Measurements from ENCODE around the gene DYNLRB1.
A peak's percentile ranks its signal among the peaks of the same experiment; 100 is the strongest.
"Not testable (repeated sequence)": the region's sequence is repeated elsewhere in the genome, so short reads cannot be mapped to it uniquely, and the experiment has no call there.

The DYNLRB1 gene

GRCh38 chr20:34512266-34512954 is 3.8 kb upstream of the DYNLRB1 start:
- DNase-seq: no peak

DNA sequence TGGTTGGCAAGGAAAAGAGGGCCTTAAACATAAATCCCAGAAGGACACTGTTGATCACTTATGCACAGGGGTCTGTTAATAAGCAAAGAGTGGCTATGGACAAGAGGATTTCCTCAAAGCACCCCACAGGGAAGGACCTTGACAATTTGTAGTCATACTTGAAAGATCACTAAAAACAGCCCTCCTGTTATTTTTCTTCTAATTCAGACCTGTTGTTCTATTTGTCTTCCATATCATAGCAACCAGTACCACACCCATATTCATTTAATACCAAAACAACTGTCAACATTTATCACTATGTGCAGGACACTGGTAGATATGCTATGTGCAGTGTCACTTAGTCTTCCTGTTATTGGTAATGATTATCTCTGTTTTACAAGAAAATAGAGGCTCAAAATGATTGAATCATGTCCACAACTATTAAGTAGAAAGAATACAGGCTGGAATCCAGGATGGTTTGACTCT is 3.2 kb upstream of the DYNLRB1 start:
- no peak for DNase-seq

DNA sequence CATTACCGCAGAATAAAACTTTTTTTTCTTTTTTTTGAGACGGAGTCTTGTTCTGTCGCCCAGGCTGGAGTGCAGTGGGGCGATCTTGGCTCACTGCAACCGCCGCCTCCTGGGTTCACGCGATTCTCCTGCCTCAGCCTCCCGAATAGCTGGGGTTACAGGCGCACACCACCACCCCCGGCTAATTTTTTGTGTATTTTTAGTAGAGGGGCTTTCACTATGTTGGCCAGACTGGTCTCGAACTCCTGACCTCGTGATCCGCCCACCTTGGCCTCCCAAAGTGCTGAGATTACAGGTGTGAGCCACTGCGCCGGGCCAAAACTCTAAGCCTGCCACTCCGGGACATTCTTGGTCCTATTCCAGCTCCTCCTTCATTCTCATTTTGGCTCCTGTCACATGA is 2.2 kb upstream of the DYNLRB1 start:
- not testable (repeated sequence) for DNase-seq

GRCh38 chr20:34514897-34515483 is 1.2 kb upstream of the DYNLRB1 start:
- DNase-seq: no peak

GRCh38 chr20:34515484-34516246 is 557 bp upstream of the DYNLRB1 start:
- DNase-seq: peak; percentile 69

- no peak for DNase-seq
Observed at GRCh38 chr20:34517114-34517505, 888 bp downstream of the DYNLRB1 start.

DNA sequence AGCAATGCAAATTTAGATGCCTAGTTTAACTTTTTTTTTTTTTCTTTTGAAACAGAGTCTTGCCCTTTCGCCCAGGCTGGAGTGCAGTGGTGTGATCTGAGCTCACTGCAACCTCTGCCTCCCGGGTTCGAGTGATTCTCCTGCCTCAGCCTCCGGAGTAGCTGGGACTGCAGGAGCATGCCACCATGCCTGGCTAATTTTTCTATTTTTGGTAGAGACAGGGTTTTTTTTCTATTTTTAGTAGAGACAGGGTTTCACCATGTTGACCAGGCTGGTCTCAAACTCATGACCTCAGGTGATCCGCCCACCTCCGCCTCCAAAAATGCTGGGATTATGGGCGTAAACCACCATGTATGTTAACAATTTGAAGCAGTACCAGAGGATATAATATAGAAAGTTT is 2.6 kb downstream of the DYNLRB1 start:
- DNase-seq: not testable (repeated sequence)

DNA sequence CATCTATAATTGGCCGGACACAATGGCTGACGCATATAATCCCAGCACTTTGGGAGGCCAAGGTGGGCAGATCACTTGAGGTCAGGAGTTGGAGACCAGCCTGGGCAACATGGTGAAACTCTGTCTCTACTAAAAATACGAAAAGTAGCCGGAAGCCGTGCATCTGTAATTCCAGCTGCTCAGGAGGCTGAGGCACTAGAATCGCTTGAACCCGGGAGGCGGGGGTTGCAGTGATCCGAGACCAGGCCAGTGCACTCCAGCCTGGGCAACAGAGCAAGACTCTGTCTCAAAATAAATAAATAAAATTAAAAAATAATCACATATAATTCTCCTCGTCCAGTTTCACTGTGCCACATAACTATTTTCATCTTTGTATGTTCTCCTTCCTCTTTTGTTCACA is 3.6 kb downstream of the DYNLRB1 start:
- not testable (repeated sequence) for DNase-seq

DNA sequence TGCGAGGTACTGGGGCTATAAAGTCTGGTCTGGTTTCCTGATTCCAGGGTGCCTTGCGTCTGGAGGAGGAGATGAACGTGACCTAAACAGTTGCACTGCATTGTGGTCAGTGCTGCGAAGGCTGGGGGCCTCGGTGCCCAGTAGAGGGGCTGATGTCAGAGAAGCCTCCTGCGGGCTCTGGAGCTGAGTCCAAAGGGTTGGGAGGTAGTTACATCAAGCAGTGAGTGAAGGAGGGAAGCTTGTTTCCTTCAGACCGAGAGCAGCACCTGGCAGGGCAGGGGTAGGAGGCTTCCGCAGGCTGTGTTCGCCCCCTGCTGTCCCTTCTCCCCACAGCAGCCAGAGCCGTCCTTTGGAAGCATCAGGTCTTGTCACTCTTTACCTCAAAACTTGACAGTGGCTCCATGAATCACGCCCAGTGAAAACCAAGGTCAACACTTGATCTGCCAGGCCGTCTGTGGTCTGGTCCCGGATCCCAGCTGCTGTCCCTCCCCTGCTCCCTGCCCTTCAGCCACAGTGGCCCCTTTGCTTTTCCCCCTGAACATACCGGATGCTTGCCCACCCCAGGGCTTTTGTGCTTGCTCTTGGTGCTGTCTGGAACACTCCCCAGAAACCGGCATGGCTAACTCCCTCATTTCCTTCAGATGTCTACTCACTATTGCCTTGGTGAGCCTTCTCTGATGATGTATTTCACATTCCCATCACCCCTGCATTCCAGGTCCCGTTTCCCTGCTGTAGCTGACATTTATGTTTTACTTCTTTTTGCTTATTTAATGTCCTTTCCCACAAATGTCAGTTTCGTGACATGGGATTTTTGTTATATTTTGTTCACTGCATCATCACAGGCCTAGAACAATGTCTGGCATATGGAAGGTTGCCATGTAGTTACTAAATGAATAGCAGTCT is 7.0 kb downstream of the DYNLRB1 start:
- DNase-seq: peak; percentile 20

- DNase-seq: no peak
Observed at GRCh38 chr20:34524426-34524825, 8.2 kb downstream of the DYNLRB1 start.

- DNase-seq: no peak
Observed at GRCh38 chr20:34525342-34525708, 9.1 kb downstream of the DYNLRB1 start.

GRCh38 chr20:34525709-34526416 is 9.6 kb downstream of the DYNLRB1 start:
- DNase-seq: no peak

DNA sequence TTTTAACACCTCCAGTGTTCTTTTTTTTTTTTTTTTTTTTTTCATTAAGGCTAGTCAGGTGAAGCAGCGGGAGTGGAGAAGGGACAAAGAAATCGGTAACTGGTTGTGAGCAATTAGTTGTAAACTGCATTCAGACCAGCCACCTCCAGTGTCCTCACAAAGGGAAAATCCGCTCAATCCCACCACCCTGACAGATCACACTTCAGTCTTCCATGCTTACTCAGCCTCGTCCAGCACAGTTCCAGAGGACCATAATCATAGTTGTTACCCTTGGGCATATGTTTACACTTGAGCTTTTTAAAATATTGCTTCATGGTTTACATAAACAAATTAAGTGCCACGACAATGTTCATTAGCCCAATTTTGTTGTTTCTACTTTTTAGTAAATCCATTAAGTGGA is 10.2 kb downstream of the DYNLRB1 start:
- DNase-seq: no peak

DNA sequence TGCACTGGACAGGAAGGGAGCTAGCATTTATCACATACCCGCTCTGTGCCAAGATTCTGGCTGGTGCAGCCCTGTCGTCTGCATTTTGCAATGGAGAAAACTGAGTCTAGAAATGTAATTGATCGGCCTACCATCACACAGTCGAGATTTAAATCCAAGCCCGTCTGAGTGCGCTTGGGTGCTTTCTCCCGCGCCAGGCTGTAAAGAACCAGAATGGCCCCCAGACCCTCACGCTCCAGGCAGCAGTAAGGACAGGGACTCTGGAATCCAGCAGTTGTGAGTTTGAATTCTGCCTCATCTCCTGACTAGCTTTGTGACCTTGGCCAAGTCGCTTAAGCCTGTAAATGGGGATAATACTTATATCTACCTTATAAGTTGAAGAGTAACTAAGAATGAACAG is 10.8 kb downstream of the DYNLRB1 start:
- no peak for DNase-seq

DNA sequence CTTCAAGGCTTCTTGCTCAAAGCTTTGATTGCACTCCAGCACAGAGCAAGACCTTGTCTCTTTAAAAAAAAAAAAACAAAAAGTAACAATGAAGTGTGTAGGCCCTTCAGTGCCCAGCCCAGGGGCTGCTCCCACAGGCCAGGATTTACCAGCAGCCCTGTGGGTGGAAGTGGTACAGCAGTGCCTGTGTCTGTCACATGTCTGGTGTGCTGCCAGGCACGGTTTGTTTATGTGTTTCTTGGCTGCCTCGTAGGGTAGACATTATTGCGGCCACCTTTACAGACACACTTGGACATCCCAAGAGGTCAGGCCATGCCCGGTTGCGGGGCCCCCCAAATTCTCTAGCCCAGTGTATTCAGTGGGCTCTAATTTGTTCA is 12.7 kb downstream of the DYNLRB1 start:
- no peak for DNase-seq

GRCh38 chr20:34529742-34530141 is 13.5 kb downstream of the DYNLRB1 start:
- no peak for DNase-seq

GRCh38 chr20:34530342-34530741 is 14.1 kb downstream of the DYNLRB1 start:
- no peak for DNase-seq

DNA sequence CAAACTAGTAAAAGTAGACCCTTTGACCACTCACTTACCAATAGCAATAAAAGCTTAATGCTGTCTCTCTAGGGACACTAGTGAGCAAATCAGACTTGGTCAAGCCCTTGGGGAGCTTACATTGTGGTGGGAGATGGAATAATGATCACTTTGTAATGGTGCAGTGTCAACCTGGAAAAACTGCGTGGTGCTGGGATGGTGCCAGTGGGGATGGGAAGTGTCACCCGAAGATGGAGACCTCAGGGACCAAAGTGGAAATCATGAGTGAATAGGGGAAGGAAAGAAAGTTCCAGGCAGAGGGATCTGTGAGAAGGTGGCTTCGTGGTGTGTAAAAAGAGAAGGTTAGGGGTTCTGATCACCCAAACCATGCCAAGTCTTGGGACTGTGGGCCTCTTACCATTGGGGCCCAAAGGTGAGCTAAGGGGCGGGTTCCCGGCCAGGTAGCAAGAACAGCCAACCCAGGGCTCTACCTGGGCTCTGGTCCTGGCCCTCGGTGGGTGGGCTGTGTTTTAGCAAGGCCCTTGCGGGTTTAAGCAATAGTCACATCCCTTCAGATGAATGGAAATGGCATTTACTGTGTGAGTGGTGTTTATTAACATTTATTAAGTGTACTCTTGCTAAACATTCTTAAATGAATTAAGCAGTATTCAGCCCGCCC is 15.5 kb downstream of the DYNLRB1 start:
- no peak for DNase-seq

GRCh38 chr20:34532320-34532719 is 16.1 kb downstream of the DYNLRB1 start:
- DNase-seq: no peak

GRCh38 chr20:34532756-34533155 is 16.5 kb downstream of the DYNLRB1 start:
- DNase-seq: no peak

- no peak for DNase-seq
Observed at GRCh38 chr20:34534391-34535165, 18.4 kb downstream of the DYNLRB1 start.

Measured in NCI-H524 treated with DMSO at 0.1 percent for 48 hours (cell line).